ENCODE results near the gene GNG12. TPM values are rescaled to one million over a fixed set of nuclear protein-coding genes. Genes with fewer than 3 reads are reported as not detected.

GNG12 gene
- total and polyA plus RNA-seq, 9 of the 15 experiments (the other 6 are each of a cell fraction or from before 2014, with no cell fraction given) = 2.6 to 6.0 (median 4.1) TPM

GRCh38 chr1:67683766-67684525 is 149.3 kb downstream of the GNG12 start (continued):
- TF ChIP-seq ZNF318 (IDR thresholded peaks at IDR 0.05; ENCODE audit: borderline replicate concordance in 1 of 2, low read depth in 1 of 2) (peak in 1 of 2 experiments; percentile 48; a peak in 1 of 4 replicates), MGA (IDR thresholded peaks at IDR 0.05) (0 out of 2 replicates have a peak, but pooled peaks have one; percentile 16), ARHGAP35 (IDR thresholded peaks at IDR 0.05; ENCODE audit: partially characterized antibody) (no peak), MAFF (IDR thresholded peaks at IDR 0.05; ENCODE audit: low read length) (peak; percentile 11; the same call in 1 of the 2 replicates)

Data from K562 (cell line).